HL-60 (cell line): ENCODE data around the gene SAMD5.

ENCODE experiments used
- CTCF ChIP-seq: IDR thresholded peaks from one replicate; pipeline ENCODE4 v1.5.1; 2011; ENCODE audit warnings: low read length, control low read depth, inconsistent platforms; ENCODE audit not compliant: insufficient read depth
- POLR2AphosphoS5 ChIP-seq: IDR thresholded peaks from 2 replicates; pipeline ENCODE4 v1.6.1; 2012; ENCODE audit warnings: low read depth
- REST ChIP-seq: IDR thresholded peaks from 2 replicates; pipeline ENCODE4 v1.6.1; 2012; ENCODE audit warnings: low read depth; ENCODE audit not compliant: insufficient replicate concordance

GRCh38 chr6:147486683-147487082 is 21.8 kb upstream of the SAMD5 start:
- TF ChIP-seq CTCF (no peak), POLR2AphosphoS5 (no peak), REST (no peak)
